KBM-7 (cell line): ENCODE measurements around the gene C5orf15.

Experiments used
- DNase-seq: peaks from one replicate; pipeline ENCODE4 v3.0.0-alpha.2; 2015
- in situ Hi-C: fragments of 300-500 bp; cut with MboI; formaldehyde crosslinking; loops from 2 replicates; pipeline ENCODE4 v1.14.3; 2020; ENCODE audit warnings: low sequenced_read_pairs, low pct_unique_long_range_greater_than_20kb, mixed read lengths

Gene C5orf15

GRCh38 chr5:133968204-133968980 lies at the start of gene C5orf15:
Gene C5orf15, minus strand, starts transcription at chr5:133968625. Its CDS starts 41 bp downstream, at chr5:133968584.
- in situ Hi-C loops, result no loop called here
- DNase-seq, result peak; percentile 98

DNA sequence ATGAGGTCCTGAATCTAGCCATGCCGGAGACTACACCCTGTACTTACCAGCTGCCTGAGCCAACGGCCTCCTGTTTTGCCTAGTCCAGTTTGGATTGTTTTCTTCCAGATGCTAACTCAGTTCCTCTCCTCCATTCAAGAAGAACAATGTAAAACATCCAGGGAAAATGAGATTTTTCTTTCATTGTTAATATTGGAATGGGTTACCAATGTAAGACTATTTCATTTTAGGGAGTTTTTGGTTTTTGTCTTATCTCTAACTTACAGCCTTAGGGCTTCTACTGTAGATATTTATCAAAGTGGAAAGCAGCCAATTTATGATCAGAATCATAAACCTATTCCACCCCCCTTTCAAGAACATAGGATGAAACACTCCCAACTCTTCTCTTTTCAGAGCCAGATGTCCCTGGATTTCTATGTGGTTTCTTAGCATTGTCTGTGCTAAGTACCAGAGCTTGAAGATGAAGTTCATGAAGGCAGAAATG lies 39.9 kb upstream of the C5orf15 start:
- in situ Hi-C loops, result no loop called here

GRCh38 chr5:134007581-134008265 lies 39.3 kb upstream of the C5orf15 start:
- DNase-seq, result no peak
- in situ Hi-C loops, result no loop called here

More for the DNA sequence above, 39.9 kb upstream of the C5orf15 start:
- no peak for DNase-seq

GRCh38 chr5:134006115-134006514 lies 37.7 kb upstream of the C5orf15 start:
- in situ Hi-C loops, result no loop called here

GRCh38 chr5:134005417-134006061 lies 37.1 kb upstream of the C5orf15 start:
- in situ Hi-C loops, result no loop called here

More at GRCh38 chr5:134006115-134006514, 37.7 kb upstream of the C5orf15 start:
- no peak for DNase-seq

GRCh38 chr5:134004626-134005416 lies 36.4 kb upstream of the C5orf15 start, which contains the start of gene VDAC1:
Gene VDAC1, minus strand, starts transcription at chr5:134004975. Its CDS starts 11,963 bp downstream, at chr5:133993012.
- in situ Hi-C loops, result no loop called here
- DNase-seq, result peak; percentile 82

More at GRCh38 chr5:134005417-134006061, 37.1 kb upstream of the C5orf15 start:
- DNase-seq, result peak; percentile 27

GRCh38 chr5:134003817-134004625 lies 35.6 kb upstream of the C5orf15 start:
- in situ Hi-C loops, result no loop called here
- DNase-seq, result peak; percentile 57

GRCh38 chr5:134003064-134003816 lies 34.8 kb upstream of the C5orf15 start:
- in situ Hi-C loops, result no loop called here
- no peak for DNase-seq

- no peak for DNase-seq
- in situ Hi-C loops, result no loop called here
These were observed 33.7 kb upstream of the C5orf15 start for GRCh38 chr5:134001938-134002731.

GRCh38 chr5:134000696-134001453 lies 32.5 kb upstream of the C5orf15 start:
- DNase-seq, result no peak
- in situ Hi-C loops, result no loop called here

DNA sequence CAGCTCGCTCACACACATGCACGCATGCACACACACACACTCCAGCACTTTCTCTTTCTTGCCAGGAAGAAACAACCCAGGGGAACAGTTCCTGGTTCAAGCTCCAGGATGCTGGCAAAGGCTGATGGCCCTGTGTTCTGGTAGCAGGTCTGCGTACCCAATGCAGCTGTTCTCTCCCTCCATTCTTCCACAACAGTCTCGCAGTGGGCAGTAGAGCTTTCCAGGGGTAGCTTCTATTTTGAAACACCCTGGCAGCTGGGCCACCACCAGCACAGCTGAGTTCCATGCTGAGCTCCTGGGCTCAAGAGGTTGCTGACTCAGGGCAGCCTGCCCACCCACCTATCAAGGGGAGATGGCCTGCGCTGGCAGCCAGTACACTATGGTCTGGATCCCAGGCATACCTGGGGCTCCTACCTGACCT lies 31.7 kb upstream of the C5orf15 start:
- no peak for DNase-seq
- in situ Hi-C loops, result no loop called here

GRCh38 chr5:133998807-133999206 lies 30.4 kb upstream of the C5orf15 start:
- DNase-seq, result no peak
- in situ Hi-C loops, result no loop called here

DNA sequence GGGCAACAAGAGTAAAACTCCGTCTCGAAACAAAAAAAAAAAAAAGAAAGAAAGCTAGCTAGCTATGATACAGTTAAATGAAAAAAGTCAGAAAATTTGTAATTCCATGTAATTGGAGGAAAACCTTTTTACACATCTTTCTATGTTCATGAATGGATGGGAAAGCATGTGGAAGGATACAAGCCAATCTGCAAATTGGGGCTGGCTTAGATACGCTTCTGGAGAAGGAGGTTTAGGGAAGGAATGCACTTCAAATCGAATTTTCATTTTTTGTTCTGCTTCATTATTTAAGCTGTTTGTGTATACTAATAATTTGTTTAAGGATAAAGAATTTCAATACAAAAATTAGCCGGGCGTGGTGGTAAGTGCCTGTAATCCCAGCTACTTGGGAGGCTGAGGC lies 29.6 kb upstream of the C5orf15 start:
- no peak for DNase-seq
- in situ Hi-C loops, result no loop called here

GRCh38 chr5:133996683-133997252 lies 28.3 kb upstream of the C5orf15 start:
- in situ Hi-C loops, result no loop called here
- DNase-seq, result peak; percentile 43

DNA sequence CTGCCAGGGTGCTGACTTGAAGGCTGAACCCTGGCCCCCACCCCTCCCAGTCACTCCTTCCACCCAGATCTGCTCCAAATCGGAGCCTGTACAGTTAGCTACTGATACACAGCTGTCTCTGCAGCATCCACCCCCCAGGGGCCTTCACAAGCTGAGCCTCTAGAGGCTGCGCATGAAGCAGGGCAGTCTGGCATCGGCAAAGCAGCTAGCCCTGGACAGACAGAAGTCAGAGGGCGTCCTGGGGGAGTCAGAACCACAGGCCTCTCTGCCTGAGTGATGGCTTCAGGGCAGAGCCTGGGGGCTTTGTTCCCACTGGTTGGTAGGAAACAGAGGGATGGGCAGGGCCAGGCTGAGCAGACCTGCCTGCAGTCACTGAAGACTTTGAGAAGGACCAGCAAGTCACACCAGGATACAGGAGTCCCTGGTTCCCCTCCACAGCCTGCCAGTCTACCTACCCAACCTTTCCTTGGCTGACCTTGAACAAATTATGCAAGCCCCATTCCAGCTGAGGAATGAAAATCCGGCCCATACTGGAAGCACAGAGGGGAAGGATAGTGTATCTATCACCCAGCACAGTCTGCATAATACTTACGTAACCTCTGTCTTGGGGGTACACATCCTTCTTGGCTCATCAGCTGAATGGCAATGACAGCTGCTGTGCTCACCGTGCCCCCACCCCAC lies 27.6 kb upstream of the C5orf15 start:
- in situ Hi-C loops, result no loop called here
- no peak for DNase-seq
